CD4-positive, alpha-beta T cell treated with Interleukin-10 for 1 hour (primary cell): ENCODE measurements around the gene CNTFR.

Source experiments
- DNase-seq: peaks from one replicate; pipeline ENCODE4 v3.0.0-alpha.2; 2020

The CNTFR gene

DNA sequence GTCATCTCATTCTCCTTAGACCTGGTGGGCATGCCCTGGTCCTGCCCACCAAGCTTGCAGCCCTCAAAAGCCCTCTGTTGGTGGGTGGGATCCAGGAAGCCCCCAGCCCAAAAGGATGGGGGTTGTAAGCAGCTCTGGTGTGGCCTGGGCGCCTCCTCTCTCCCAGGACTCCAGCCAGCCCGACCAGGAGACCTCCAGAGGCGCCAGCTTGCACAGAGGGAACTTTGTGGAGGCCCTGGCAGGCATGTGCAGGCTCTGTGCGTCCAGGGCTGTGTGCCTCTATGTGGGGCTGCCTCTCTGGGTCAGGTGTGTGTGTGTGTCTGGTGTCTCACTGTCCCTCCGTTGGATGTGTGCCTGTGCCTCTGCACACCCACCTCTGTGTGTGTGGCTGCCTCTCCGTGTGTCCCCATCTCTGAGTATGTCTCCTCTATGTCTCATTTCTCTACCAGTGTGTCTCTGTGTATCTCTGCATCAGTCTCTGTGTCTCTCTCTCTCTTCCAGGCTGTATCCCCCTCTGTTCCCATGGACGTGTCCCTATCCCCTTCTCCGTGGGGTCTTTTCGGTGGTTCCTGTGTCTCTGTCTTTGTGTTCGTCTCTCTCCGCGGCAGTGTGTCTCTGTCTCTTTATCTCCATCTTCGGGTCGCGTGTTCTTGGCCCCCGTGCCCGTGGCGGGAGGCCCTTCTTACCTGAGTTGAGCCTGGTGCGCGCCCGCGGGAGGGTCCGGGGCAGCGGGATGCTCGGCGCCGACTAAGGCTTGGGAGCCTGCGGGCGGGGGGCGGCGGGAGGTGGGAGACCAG lies 67.2 kb downstream of the CNTFR start:
- no peak for DNase-seq

DNA sequence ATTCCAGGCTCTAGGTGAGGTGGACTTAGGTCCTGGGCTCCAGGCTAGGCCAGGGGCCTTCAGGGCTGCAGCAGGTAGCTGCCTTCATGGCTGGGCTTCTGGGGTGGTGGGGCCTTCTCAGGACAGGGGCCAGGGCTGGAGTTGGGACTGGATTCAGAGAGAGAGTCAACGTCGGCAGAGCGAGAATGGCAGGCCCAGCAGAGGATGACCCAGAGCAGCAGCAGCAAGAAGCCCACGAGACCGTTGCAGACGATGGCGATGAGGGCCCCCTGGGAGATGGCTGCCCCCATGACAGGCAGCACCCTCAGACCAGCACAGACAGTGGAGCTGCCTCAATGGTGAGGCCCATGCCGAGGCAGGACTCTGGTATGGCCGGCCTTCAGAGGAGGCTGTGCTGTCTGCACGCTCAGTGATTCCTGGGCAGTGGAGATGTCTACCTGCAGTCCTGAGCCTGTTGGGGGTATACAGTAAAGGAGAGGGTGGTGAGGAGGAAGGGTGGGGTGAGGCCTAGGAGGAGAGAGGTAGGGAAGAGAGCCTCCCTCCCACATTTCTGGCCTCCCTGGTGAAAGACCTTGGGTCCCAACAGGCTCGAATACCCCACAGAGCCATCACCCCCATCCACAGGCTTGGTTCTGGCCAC lies 68.0 kb downstream of the CNTFR start:
- DNase-seq = no peak

DNA sequence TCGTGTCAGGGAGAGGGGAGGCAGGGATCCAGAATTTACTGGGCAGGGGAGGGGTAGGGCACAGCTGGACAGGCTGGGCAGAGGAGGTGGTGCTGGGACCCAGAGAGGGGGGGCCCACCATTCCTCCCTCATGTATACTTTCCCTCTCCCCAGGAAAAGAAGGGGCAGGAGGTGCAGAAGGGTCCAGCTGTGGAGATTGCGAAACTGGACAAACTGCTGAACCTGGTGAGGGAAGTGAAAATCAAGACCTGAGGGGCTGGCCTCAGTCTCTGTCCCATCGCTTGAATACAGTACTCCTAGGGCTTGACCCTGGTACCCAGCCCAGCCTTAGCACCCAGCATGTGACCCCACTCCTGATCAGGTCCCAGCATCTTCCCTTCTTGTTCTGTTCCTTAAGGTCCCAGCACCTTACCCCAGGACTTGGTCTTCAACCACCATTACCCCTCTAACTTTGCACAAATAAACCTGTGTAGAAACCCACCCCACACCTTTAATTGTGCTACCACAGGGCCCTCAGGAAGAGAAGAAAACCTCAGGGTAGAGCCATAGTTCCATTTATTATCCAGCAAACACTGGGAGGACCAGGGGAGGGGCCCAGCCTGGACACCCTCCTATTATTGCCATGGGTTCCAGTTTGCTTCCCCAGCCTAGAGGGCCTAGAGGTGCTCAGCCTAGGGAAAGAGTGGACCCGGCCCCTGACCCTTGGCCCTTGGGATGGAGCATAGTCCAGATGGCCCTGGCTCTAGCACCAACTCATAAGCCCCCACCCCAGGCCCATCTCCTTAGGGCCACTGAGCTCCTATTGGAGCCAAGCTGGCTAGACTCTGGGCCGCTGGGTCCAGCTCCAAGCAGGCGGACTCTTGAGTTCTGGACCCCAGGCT lies 68.8 kb downstream of the CNTFR start:
- DNase-seq = no peak

DNA sequence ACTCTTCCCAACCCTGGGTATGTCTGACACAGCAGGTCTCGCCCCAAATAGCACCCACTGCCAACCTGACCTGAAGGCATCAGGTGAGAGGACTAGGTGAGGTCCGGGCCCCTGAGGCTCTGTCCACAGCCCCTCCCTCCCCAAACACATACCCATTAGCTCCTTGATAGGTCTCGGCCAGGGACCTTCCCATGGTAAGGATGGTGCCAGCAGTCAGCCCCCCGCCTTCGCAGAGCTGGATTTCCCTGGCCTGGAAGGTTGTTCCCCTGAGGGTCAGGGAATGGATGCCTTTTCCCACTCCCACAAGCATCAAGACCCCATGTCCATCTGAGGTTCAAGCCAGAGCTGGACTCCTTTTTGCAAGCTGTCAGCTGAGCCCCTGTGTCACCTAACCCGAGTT lies 69.4 kb downstream of the CNTFR start:
- DNase-seq = no peak

DNA sequence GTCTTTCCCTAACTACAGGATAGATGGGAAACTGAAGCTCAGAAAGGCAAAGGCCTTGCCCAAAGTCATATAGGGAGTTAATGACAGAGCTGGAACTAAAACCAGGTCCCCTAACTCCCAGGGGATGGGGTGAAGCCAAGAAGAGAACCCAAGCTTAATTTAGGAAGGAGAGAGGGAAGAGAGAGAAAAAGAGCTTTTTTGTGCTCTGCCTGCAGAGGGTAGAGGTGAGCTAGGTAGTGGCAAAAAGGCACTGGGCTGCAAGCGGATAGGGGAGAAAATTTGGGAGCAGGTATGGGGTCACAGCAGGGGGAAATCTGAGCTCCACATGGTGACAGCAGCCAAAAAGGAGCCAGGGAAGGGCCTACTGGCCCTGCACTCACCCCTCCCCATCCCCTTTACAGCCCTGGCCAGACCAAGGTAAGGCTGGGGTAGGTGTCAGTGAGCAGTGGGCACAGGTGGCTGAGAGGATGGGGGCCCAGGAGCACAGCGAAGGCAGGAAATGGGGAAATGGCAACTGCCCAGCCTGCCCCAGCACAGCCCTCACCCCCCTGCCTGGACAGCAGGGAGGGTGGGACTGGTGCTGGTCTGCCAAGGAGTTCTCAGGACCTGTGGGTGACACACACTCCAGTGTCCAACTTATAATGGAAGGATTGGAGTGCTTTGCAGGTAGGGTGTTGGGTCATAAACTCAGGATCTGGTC lies 70.1 kb downstream of the CNTFR start:
- no peak for DNase-seq

DNA sequence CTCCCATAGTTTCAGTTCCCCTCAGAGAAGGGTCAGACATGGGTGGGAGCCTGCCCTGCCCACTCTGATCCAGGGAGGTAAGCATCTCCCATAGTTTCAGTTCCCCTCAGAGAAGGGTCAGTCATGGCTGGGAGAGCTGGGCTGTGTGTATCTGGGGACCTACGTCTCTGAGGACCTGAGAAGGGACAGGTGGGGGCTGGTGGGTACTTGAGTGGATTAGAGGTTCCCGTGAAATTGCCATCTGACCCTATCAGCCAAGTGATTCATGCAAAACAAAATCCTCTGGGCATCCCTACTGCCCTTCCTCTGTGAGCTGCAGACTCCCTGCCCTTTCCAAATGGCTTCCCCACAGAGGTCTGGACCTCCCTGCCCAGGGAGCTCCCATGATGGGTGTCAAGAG lies 70.6 kb downstream of the CNTFR start:
- DNase-seq = no peak

DNA sequence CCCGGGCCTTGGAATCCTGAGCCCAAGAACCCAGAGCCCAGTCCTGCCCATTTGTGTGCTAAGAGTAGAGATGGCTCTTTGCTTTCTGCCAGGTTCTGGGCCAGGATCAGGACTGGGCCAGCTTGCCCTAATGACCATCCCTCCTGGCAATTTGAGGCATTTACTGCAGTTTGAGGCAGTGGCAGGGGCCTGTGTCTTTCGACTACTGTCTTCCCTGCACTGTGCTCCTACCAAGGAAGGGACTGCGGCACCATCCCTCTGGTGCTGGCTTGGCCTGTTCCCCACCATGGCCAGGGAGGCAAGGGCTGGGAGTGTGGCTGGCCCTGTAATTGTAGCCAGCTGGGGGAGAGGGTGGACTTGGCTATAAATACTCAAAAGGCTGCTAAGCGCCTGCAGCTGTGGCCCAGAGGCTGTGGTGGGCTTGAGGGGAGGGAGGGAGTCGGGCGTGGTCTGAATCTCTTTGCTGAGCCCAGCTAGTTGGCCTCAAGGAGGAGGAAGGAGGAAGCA lies 71.4 kb downstream of the CNTFR start:
- no peak for DNase-seq

DNA sequence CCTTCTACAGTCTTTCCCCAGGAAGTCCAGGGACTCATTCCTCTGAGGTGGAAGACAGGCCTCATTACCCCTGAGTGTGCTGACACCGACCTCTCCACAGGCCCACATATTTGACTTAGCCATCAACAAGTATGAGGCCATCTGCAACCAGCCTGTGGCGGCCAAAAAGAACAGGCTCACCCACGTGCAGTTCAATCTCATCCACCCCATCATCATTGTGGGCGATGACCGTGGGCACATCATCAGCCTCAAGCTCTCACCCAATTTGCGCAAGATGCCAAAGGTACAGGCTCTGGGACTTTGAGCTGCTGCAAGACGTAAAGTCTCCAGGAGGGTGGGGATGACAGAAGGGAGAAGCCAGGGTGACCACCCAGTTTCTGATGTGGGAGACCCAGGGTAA lies 72.3 kb downstream of the CNTFR start:
- DNase-seq = no peak

DNA sequence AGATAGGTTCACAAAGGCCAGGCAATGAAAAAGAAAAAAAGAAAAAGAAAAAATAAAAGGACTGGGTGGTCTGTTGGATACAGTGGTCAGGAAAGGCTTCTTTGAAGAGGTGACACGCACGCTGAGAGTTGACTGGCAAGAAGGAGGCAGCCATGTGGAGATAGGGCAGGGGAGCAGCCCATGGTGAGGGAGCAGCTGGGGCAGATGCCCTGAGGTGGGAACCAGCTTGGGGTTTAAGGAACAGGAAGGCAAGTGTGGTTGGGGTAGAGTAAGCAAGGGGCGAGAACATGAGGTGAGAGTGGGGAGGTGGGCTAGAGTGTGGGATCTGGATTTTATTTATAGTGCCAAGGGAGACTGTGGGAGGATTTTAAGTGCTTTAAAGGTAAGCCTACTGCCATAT lies 73.6 kb downstream of the CNTFR start:
- no peak for DNase-seq

DNA sequence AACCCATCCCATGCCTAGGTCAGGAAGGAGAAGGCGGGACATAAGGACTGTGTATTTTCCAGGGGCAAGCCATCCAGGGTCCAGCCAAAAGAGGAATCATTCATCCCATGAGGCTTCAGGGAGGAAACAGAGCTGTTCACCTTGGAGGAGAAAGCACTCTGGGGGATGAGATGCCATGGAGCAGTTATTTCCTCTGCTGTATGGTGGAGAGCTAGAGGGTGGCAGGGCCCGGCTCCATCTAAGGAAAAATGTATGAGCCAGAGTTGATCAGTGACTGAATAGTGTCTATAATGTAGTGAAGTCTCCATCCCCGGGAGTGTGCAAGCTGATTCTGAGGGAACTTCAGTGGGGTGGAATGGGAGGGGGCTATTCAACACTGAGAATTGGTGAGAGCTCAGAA lies 74.7 kb downstream of the CNTFR start:
- DNase-seq = no peak

DNA sequence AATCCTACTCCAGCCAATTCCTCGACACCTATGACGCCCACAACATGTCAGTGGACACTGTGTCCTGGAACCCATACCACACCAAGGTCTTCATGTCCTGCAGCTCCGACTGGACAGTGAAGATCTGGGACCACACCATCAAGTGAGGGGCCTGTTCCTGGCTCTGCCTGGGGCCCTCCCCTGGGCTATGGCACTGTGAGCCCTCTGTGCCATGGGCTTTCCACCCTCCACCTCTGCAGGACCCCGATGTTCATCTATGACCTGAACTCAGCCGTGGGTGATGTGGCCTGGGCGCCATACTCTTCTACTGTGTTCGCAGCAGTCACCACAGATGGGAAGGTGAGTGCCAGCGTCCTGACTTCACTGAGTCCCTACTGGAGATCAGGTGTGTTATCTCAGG lies 75.1 kb downstream of the CNTFR start:
- no peak for DNase-seq

DNA sequence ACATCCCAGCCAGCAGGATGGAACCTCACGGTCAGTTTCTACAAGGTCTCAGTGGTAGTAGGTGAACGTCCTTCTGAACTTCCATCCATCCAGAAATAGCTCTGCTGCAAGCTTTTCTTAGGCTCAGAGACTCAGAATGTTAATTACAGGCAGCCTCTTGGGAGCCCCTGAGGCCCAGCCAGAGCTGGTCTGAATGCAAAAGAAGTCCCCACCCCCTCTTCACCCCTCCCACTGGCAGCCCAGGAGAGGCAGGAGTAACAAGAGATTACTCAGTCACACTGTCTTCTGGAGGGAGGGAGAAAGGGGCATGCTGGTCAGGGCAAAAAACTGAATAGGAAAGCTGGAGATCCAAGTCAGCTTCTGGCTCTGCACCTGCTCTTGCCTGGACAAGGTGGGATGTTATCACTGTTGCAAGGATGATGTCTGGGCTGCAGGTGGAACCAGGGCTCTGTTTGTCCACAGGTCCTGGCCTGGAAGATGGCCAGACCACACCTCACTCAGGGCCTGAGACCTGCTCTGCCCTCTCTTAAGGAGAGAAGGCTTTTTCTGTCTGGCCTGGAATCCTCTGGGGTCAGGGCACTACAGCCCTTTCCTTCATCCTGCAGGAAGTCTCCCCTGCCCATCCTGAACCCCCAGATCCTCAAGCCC lies 75.8 kb downstream of the CNTFR start:
- no peak for DNase-seq

DNA sequence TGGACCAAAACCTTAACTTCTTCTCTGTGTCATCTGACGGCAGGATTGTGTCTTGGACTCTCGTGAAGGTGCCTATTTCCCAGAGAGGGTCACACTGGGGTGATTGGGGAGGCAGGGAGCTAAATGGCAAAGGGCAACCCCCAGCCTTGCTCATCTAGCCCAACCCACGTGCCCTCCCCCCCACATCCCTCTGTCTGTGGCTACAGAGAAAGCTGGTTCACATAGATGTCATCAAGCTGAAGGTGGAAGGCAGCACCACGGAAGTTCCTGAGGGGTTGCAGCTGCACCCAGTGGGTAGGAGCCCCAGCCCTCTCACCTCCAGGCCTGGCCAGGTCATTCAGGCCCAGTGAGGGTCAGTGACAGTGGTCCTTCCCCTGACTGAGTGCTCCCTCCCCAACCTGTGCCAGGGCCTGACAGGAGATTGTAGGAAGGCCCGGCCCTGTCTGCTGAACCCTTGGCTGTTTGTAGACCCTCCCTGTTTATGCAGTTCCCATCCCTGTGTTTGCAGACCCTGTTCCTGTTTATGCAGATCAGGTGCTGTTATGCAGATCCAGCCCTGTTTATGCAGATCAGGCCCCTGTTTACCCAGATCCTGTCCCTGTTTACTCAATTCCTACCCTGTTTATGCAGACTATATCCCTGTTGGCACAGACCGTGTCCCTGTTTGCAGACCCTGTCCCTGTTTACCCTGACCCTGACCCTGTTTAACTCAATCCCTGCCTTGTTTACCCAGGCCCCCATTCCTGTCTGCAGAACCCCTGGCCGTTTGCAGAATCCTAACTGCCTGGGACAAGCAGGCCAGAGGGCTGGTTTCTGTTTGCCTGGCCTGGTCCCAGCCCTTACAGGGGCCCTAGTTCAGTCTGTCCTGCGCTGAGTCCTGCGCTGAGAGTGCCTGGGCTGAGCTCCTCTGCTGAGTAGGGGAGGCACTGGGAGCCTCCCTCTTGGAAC lies 77.1 kb downstream of the CNTFR start:
- DNase-seq = no peak

DNA sequence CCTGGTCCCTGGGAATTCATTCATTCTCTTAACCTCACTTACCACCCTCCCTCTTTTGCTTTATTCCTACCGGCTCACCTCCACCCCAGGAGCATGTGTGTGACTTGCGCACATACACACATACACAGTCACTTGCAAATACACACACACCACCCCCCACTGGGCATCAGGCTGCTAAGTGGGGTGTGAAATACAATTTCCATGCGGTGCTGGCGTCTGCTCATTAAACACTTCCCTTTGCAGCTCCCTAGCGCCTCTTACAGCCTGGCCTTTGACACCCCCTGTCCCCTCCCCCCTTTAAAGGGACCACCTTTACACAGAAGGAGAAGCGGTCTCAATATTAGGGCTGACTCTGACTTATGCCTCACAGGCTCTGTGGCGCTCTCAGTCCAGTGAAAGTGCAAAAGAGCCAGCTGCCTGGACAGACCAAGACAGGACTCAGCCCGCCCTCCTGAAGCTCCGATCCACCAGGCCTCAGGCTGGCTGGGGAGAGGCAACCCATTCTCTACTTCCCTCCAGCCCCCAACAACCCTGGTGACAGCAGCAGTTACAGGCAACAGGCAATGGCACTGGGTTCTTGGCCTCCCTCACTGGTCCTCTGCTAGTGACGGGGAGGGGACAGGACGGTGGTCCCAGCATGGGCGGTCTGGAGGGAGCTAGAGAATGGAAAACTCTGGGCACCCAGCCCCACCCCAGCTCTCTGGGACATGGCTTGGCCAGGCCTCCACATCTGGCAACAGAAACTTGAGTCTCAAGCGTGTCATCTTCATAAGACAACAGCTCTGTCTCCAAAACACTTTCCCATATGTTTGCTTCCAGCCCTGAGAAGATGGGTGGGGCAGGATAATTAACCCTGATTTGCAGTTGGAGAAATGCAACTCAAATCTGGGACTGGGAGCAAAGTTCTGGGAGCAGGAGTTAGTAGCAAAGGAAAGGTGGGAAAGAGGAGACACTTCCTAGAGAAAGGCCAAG lies 78.7 kb downstream of the CNTFR start:
- no peak for DNase-seq

DNA sequence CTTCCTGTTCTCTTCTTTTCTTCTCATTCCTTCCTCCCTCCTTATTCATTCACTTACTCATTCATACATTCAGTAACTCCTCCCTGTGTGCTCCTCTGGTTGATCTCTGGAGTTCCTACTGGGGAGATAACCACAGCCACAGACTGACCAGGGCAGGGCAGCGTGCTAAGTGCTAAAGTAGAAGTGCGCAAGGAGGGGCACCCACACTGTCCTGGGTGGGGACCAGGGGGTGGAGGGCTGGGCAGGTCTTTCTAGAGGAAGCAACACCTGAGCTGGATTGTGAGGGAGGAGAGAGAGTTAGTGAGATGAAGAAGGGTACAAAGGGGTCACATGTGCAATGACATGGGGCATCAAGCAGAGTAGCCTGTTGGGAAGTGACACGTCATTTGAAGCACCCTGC lies 80.6 kb downstream of the CNTFR start:
- DNase-seq = no peak

DNA sequence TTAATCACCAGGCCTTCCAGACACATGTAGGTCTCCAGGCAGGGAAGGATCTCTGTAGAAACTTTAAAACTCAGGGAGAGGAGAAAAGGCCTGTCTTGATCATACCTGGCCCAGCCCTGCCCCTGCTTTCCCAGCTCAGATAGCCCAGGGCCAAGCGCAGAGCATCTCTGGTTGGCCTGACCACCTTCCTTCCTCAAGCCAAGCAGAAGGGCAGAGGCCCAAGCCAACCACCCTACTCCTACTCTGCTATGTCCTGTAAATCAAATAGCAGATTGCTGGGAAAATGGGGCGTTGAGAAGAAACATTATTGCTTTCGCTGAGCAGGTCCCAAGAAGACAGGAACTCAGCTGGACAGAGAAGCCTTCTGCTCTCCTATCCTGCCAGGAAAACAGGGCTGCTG lies 81.1 kb downstream of the CNTFR start:
- no peak for DNase-seq

DNA sequence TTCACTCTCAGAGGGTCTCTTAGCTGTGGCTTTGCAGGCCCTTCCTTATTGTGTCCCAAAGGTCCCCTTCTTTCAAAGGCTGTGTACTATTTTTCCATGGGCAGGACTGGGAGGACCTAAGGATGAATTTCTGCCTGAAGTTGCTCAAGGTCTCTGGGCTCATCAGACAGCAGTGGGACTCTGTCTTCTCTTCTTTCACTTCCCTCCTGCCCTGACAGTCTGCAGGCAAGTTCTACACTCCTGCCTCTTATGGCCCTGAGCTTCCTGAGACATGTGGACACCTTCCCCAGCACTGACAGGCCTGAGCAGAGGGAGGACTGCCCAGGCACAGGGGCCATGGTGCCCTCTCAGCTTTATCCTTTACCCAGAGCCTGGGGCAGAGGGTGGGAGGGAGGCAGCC lies 81.6 kb downstream of the CNTFR start:
- no peak for DNase-seq

DNA sequence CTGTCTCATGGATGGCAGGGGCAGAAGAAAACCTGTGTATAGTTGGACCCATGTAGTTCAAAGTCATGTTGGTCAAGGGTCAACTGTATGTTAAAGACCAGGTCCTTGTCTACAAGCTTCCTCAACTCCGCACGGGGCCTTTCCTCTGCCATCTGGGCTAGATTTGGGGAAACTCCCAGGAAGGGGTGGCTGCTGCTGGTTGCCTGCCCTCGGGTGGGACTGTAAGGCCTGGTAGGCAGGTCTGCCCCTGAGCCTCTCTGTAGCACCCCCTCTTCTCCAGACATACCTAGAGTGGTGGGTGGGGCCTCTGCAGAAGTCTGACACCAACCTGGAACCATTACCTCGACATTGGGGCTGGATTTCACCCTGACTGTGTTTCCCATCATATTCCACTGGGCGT lies 82.0 kb downstream of the CNTFR start:
- no peak for DNase-seq

DNA sequence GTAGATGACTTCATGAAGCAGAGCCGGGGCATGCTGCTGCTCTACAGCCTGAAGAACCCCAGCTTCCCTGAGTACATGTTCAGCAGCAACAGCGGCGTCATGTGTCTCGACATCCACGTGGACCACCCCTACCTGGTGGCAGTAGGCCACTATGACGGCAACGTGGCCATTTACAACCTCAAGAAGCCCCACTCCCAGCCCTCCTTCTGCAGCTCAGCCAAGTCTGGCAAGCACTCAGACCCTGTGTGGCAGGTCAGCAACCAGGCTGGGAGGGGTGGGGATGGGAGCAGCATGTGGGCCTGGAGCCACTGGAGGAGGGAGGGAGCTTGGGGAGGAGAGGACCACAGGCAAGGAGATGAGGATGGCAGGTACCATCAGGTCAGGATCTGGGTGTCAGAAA lies 82.9 kb downstream of the CNTFR start:
- DNase-seq = no peak
